ENCODE results near the gene KICS2. TPM values are rescaled to one million over a fixed set of nuclear protein-coding genes. Genes with fewer than 3 reads are reported as not detected.

The KICS2 gene
- total RNA-seq, 2 donors from 2014 or later = 7.0 to 50.4 TPM

- H3K27ac ChIP-seq = no peak overlapping the region
- peaks cover 0 to 5% of the 10 kb centered on the region in 2 donors for H3K36me3 ChIP-seq (replicated peaks in 1 of 2; ENCODE audit: insufficient read depth in 1 of 2, low read depth in 2 of 2)
- H3K4me3 ChIP-seq = no peak overlapping the region
- TF ChIP-seq CTCF (IDR thresholded peaks at IDR 0.05) (no peak), POLR2A (IDR thresholded peaks at IDR 0.05) (no peak)
- intact Hi-C loops (cut with DNase I) = no loop called here
- H3K27me3 ChIP-seq = no peaks in the 10 kb centered on the region
- H3K4me1 ChIP-seq = no peaks in the 10 kb centered on the region
- no peaks in the 10 kb centered on the region for H3K9me3 ChIP-seq
- ATAC-seq = no peak
- no peak for DNase-seq
- 90 to 91% methylated on average over 7 of the region's 7 CpGs for WGBS, 2 donors
Observed at GRCh38 chr12:64194333-64195149, 27.6 kb downstream of the KICS2 start.

GRCh38 chr12:64193931-64194330, 28.2 kb downstream of the KICS2 start:
- Histone ChIP-seq H3K27ac (no peak overlapping the region), H3K36me3 (replicated peaks in 1 of 2; ENCODE audit: insufficient read depth in 1 of 2, low read depth in 2 of 2) (peaks cover 0 to 5% of the 10 kb centered on the region in 2 donors), H3K4me1 (no peaks in the 10 kb centered on the region), H3K27me3 (no peaks in the 10 kb centered on the region), H3K4me3 (no peak overlapping the region), H3K9me3 (no peaks in the 10 kb centered on the region)
- 86 to 95% methylated on average over 6 of the region's 6 CpGs for WGBS, 2 donors
- intact Hi-C loops (cut with DNase I) = no loop called here
- no peak for DNase-seq
- TF ChIP-seq CTCF (IDR thresholded peaks at IDR 0.05) = no peak
- TF ChIP-seq POLR2A (IDR thresholded peaks at IDR 0.05) = no peak
- no peak for ATAC-seq

GRCh38 chr12:64192644-64193444, 29.3 kb downstream of the KICS2 start:
- Histone ChIP-seq H3K4me3 (no peak overlapping the region), H3K36me3 (replicated peaks in 1 of 2; ENCODE audit: insufficient read depth in 1 of 2, low read depth in 2 of 2) (peaks cover 0 to 5% of the 10 kb centered on the region in 2 donors), H3K9me3 (no peaks in the 10 kb centered on the region), H3K27ac (no peak overlapping the region), H3K4me1 (no peaks in the 10 kb centered on the region), H3K27me3 (no peaks in the 10 kb centered on the region)
- intact Hi-C loops (cut with DNase I) = no loop called here
- TF ChIP-seq CTCF (IDR thresholded peaks at IDR 0.05) (no peak), POLR2A (IDR thresholded peaks at IDR 0.05) (no peak)
- WGBS, 2 donors = 90 to 92% methylated on average over 7 of the region's 7 CpGs
- DNase-seq = no peak
- ATAC-seq = no peak

GRCh38 chr12:64190140-64190539, 32.0 kb downstream of the KICS2 start:
- no peaks in the 10 kb centered on the region for H3K9me3 ChIP-seq
- H3K36me3 ChIP-seq (replicated peaks in 1 of 2; ENCODE audit: insufficient read depth in 1 of 2, low read depth in 2 of 2) = peaks cover 0 to 5% of the 10 kb centered on the region in 2 donors
- no peak for ATAC-seq
- no peaks in the 10 kb centered on the region for H3K27me3 ChIP-seq
- DNase-seq = no peak
- intact Hi-C loops (cut with DNase I) = no loop called here
- TF ChIP-seq CTCF (IDR thresholded peaks at IDR 0.05) = no peak
- TF ChIP-seq POLR2A (IDR thresholded peaks at IDR 0.05) = no peak
- no peak overlapping the region for H3K27ac ChIP-seq
- H3K4me3 ChIP-seq = no peak overlapping the region
- H3K4me1 ChIP-seq = no peaks in the 10 kb centered on the region
